ENCODE measurements around the gene BDP1.
"Not testable (repeated sequence)": the region's sequence is repeated elsewhere in the genome, so short reads cannot be mapped to it uniquely, and the experiment has no call there.

Gene BDP1

DNA sequence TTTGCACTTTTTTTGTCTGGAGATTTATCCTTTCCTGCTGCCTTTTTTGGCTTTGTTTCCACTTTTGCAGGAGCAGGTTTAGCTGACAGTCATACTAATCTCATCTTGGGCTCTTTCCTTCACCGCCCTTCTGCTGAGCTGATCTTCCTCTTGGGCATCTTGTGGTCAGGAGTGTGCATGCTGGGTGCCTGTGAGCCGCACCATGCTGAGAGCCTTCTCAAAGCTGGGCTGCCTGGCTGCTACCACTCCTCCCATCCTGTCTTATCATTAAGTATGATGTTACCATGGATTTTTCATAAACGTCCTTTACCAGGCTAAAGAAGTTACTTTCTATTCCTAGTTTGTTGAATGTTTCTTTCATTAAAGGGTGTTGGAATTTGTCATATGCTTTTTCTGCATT, 82.2 kb downstream of the BDP1 start:
- Histone ChIP-seq H3K4me3 (ENCODE audit: low read depth, low read length, poor library complexity, severe bottlenecking) (no peak overlapping the region), H3K9me2 (ENCODE audit: low read depth, low read length) (no peaks in the 10 kb centered on the region), H3K9me3 (ENCODE audit: low read length) (no peaks in the 10 kb centered on the region), H3K79me2 (ENCODE audit: insufficient read depth, low read length) (no peaks in the 10 kb centered on the region), H3K36me3 (ENCODE audit: insufficient read depth, low read length) (peaks cover 67% of the 10 kb centered on the region), H3K4me1 (ENCODE audit: insufficient read depth, low read length, severe bottlenecking) (no peaks in the 10 kb centered on the region), H2AFZ (ENCODE audit: low read length) (no peak overlapping the region), H3F3A (ENCODE audit: insufficient read depth, low read length) (no peaks in the 10 kb centered on the region), H3K4me2 (ENCODE audit: low read length) (no peak overlapping the region), H3K27ac (ENCODE audit: low read depth, low read length, poor library complexity, severe bottlenecking) (no peak overlapping the region), H4K20me1 (ENCODE audit: insufficient read depth, low read length) (no peaks in the 10 kb centered on the region), H3K9ac (ENCODE audit: low read length) (no peak overlapping the region), H3K27me3 (ENCODE audit: insufficient read depth, low read length) (no peaks in the 10 kb centered on the region)
- TF ChIP-seq, protein P1, sequence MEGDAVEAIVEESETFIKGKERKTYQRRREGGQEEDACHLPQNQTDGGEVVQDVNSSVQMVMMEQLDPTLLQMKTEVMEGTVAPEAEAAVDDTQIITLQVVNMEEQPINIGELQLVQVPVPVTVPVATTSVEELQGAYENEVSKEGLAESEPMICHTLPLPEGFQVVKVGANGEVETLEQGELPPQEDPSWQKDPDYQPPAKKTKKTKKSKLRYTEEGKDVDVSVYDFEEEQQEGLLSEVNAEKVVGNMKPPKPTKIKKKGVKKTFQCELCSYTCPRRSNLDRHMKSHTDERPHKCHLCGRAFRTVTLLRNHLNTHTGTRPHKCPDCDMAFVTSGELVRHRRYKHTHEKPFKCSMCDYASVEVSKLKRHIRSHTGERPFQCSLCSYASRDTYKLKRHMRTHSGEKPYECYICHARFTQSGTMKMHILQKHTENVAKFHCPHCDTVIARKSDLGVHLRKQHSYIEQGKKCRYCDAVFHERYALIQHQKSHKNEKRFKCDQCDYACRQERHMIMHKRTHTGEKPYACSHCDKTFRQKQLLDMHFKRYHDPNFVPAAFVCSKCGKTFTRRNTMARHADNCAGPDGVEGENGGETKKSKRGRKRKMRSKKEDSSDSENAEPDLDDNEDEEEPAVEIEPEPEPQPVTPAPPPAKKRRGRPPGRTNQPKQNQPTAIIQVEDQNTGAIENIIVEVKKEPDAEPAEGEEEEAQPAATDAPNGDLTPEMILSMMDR (IDR thresholded peaks at IDR 0.05; ENCODE audit: low read length): no peak
- TF ChIP-seq EZH2 (IDR thresholded peaks at IDR 0.05; ENCODE audit: borderline replicate concordance, low read length): no peak

DNA sequence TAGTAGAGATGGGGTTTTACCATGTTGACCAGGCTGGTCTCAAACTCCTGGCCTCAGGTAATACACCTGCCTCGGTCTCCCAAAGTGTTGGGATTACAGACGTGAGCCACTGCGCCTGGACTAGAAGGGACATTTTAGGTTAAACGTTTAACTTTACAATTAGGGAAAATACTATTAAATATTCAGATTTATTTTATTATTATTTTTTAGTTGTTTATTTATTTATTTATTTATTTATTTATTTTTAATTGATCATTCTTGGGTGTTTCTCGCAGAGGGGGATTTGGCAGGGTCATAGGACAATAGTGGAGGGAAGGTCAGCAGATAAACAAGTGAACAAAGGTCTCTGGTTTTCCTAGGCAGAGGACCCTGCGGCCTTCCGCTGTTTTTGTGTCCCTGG, 95.4 kb downstream of the BDP1 start:
- peaks cover 79% of the 10 kb centered on the region for H3K36me3 ChIP-seq (ENCODE audit: insufficient read depth, low read length)
- H3F3A ChIP-seq (ENCODE audit: insufficient read depth, low read length): not testable (repeated sequence)

DNA sequence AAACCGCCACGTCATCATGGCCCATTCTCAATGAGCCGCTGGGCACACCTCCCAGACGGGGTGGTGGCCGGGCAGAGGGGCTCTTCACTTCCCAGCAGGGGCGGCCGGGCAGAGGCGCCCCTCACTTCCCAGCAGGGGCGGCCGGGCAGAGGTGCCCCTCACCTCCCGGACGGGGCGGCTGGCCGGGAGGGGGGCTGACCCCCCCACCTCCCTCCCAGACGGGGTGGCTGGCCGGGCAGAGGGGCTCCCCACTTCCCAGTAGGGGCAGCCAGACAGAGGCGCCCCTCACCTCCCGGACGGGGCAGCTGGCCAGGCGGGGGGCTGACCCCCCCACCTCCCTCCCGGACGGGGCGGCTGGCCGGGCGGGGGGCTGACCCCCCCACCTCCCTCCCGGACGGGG, 96.1 kb downstream of the BDP1 start:
- not testable (repeated sequence) for H3K9ac ChIP-seq (ENCODE audit: low read length); H2AFZ ChIP-seq (ENCODE audit: low read length); H3K4me1 ChIP-seq (ENCODE audit: insufficient read depth, low read length, severe bottlenecking); H3K4me2 ChIP-seq (ENCODE audit: low read length); H4K20me1 ChIP-seq (ENCODE audit: insufficient read depth, low read length); H3K9me3 ChIP-seq (ENCODE audit: low read length); H3K79me2 ChIP-seq (ENCODE audit: insufficient read depth, low read length); H3K9me2 ChIP-seq (ENCODE audit: low read depth, low read length); H3K27ac ChIP-seq (ENCODE audit: low read depth, low read length, poor library complexity, severe bottlenecking); H3F3A ChIP-seq (ENCODE audit: insufficient read depth, low read length); H3K4me3 ChIP-seq (ENCODE audit: low read depth, low read length, poor library complexity, severe bottlenecking); H3K27me3 ChIP-seq (ENCODE audit: insufficient read depth, low read length)
- H3K36me3 ChIP-seq (ENCODE audit: insufficient read depth, low read length): peaks cover 78% of the 10 kb centered on the region

More for the DNA sequence above, 95.4 kb downstream of the BDP1 start:
- H4K20me1 ChIP-seq (ENCODE audit: insufficient read depth, low read length); H3K9me3 ChIP-seq (ENCODE audit: low read length); H2AFZ ChIP-seq (ENCODE audit: low read length); H3K9me2 ChIP-seq (ENCODE audit: low read depth, low read length); H3K27ac ChIP-seq (ENCODE audit: low read depth, low read length, poor library complexity, severe bottlenecking); H3K9ac ChIP-seq (ENCODE audit: low read length); H3K4me2 ChIP-seq (ENCODE audit: low read length); H3K79me2 ChIP-seq (ENCODE audit: insufficient read depth, low read length); H3K4me3 ChIP-seq (ENCODE audit: low read depth, low read length, poor library complexity, severe bottlenecking); H3K27me3 ChIP-seq (ENCODE audit: insufficient read depth, low read length); H3K4me1 ChIP-seq (ENCODE audit: insufficient read depth, low read length, severe bottlenecking): not testable (repeated sequence)

DNA sequence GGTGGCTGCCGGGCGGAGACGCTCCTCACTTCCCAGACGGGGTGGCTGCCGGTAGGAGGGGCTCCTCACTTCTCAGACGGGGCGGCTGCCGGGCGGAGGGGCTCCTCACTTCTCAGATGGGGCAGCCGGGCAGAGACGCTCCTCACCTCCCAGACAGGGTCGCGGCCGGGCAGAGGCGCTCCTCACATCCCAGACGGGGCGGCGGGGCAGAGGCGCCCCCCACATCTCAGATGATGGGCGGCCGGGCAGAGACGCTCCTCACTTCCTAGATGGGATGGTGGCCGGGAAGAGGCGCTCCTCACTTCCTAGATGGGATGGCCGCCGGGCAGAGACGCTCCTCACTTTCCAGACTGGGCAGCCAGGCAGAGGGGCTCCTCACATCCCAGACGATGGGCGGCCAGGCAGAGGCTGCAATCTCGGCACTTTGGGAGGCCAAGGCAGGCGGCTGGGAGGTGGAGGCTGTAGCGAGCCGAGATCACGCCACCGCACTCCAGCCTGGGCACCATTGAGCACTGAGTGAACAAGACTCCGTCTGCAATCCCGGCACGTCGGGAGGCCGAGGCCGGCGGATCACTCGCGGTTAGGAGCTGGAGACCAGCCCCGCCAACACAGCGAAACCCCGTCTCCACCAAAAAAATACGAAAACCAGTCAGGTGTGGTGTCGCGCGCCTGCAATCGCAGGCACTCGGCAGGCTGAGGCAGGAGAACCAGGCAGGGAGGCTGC, 96.7 kb downstream of the BDP1 start:
- H3K4me2 ChIP-seq (ENCODE audit: low read length); H3K9me3 ChIP-seq (ENCODE audit: low read length); H4K20me1 ChIP-seq (ENCODE audit: insufficient read depth, low read length); H3K4me1 ChIP-seq (ENCODE audit: insufficient read depth, low read length, severe bottlenecking); H2AFZ ChIP-seq (ENCODE audit: low read length); H3K9ac ChIP-seq (ENCODE audit: low read length); H3K4me3 ChIP-seq (ENCODE audit: low read depth, low read length, poor library complexity, severe bottlenecking); H3K79me2 ChIP-seq (ENCODE audit: insufficient read depth, low read length); H3K9me2 ChIP-seq (ENCODE audit: low read depth, low read length); H3K27ac ChIP-seq (ENCODE audit: low read depth, low read length, poor library complexity, severe bottlenecking); H3K27me3 ChIP-seq (ENCODE audit: insufficient read depth, low read length); H3F3A ChIP-seq (ENCODE audit: insufficient read depth, low read length): not testable (repeated sequence)
- H3K36me3 ChIP-seq (ENCODE audit: insufficient read depth, low read length): peaks cover 77% of the 10 kb centered on the region
